ENCODE data around the gene TAC4.
A peak's percentile ranks its signal among the peaks of the same experiment; 100 is the strongest.
"Not testable (repeated sequence)": the region's sequence is repeated elsewhere in the genome, so short reads cannot be mapped to it uniquely, and the experiment has no call there.

The TAC4 gene

DNA sequence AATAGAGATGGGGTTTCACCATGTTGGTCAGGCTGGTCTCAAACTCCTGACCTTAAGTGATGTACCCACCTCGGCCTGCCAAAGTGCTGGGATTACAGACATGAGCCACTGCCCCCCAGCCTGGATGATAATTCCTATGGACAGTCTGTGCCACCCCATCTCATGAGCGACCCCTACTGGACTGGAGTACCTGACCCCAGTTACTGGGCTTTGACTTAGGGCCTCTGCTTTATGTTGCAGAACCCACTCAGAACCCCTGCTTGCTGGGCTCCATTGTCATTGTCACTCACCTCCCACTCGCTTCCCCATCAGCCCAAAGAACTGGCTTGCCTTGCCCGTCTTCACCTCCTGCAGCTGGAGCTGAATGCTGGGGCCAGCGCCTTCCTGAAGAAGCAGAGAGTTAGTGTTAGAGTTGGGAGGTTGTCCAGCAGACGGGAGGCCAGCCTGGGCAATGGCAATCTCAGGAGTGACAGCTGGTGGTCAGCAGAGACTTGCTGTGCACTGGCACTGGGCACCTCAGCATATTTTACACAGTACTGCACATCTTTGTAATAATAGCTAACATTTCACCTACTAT lies 4.0 kb downstream of the TAC4 start:
- no peak for DNase-seq

DNA sequence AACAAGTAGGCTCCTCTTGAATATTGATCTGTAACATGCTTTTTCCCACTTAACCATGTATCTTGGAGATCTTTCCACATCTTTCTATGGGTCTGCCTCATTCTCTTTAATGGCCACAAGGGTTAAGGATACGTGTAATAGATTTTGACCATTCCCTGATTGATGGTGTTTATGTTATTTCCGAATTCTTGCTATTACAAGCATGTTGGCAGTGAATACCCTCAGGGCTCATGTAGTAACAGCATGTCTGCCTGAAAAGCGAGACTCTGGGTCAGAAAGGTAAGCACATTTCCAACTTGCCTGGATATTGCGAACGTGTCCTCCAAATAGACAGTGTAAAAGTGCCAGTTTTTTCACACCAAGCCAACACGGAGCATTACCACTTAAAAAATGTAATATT lies 5.0 kb downstream of the TAC4 start:
- no peak for DNase-seq

DNA sequence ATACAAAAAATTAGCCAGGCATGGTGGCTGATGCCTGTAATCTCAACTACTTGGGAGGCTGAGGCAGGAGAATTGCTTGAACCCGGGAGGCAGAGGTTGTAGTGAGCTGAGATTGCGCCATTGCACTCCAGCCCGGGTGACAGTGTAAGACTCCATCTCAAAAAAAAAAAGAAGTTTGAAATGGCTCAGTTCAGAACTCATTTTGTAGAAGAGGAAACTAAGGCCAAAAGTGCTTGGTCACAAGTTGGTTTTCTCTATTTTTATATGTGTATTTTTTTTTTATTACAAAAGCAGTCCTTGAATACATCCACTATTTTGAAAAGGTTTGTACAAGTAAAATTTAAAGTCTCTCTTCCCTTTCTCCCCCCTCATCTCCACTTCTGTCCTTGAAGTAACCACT lies 5.5 kb downstream of the TAC4 start:
- DNase-seq = no peak

DNA sequence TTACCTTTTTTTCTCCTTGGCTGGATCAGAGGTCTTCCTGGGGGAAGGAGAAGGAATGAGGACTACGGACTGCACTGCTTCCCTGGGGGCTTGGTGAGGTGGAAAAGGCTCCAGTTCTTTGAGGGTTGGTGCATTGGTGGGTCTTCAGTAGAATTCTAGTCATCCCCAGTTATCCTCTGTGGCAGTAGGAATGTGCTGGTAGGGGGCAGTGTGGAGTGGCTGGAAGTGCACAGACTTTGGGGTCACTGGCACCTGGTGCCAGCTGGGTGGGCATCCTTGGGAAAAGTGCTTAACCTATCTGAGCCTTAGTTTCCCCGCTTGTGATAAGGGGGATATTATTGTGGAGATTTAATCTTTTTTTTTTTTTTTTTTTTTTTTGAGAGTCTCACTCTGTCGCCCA lies 6.3 kb downstream of the TAC4 start:
- DNase-seq = no peak

DNA sequence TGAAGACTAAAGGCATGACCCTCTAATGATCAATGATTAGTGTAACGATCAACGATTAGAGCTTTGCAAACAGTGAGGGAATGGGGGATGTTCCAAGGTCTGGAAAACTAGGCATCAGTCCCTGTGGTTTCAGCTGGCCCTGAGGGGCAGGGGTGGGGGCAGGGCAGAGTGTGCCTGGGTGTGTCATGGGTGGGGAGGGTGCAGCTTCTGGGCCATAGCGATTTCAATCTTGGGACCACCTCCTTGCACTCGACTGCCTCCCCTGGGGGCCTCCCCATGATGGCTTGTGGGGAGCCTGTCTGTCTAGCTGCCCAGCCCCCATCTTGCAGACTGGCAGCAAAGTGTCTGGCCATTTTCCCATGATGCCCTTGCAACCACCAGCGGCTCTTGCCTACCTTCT lies 8.4 kb downstream of the TAC4 start:
- DNase-seq = no peak

DNA sequence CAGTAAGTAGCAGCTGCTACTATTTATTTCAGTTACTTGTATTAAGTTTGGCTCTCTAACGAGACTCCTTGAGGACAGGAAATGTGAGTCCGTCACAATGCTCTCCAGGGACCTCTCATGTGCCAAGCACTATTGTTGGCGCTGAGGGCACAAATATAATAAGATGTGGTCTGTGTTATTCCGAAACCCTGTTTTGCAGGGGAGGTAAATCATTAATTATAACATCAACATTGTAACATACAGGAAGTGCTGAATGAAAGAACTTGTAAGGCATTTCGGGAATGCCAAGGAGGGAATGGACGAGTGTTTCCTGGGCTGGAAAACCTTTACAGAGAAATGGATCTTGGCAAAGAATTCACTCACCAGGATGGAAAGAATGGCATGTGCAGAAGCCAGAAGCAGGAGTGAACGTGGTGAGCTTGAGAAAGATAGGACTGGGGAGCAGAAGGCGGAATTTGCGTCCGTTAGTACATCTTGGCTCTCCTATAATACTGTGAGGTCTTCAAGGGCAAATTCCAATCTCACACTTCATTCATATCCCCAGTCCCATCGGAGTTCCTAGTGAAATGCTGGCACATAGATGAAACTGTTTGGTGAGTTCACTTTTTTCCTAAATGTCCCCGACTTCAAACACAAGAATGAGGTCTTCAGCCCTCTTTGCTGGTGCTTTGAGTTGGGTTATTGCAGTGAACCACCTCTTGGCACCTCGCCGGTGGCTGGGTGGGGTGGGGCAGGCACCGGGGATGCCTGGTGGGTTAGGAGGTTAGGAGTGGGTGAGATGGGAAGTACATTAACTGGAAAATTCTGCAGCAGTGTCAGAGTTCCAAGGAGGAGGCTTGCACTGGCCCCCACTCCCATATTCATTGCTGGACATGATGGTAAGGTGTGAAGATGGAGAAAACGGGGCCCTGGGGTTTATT lies 11.5 kb downstream of the TAC4 start:
- no peak for DNase-seq

DNA sequence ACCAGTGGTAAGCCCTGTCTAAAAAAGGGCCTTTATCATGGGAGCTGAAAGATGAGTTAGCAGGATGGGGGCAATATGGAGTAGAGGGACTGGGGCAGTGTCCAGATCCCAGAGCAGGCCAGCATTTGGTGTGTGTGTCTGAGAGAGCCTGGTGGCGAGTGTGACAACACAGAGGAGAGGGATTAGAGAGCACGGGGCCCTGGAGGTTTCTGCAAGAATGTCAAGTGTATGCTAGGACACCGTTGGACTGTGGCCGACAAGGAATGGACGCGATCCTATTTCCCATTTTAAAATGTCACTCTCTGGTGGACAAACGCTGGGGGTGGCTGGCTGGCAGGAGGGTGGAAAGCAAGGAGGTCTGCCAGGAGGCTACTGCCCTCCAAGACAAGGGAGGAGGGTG lies 12.4 kb downstream of the TAC4 start:
- DNase-seq = no peak

DNA sequence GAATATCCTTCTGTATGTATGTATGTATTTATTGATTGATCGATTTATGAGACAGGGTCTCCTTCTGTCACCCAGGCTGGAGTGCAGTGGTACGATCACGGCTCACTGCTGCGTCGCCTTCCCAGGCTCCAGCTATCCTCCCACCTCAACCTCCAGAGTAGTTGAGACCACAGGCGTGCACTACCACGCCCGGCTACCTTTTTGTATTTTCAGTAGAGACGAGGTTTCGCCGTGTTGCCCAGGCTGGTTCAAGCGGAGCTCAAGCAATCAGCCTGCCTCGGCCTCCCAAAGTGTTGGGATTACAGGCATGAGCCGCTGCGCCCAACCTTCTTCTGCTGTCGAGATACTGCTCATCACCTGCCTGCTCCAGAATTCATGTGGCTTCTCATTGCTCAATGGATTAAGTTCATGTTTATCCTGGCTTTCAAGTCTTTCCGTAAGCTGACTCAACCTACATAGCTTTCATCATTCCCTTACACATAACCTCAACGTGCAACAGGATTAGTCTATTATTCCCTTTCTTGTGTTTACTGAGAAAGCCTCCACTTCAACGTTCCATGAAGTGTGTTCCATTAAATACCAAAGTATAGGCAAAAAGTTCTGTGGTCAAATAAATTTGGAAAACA lies 13.6 kb downstream of the TAC4 start:
- no peak for DNase-seq

DNA sequence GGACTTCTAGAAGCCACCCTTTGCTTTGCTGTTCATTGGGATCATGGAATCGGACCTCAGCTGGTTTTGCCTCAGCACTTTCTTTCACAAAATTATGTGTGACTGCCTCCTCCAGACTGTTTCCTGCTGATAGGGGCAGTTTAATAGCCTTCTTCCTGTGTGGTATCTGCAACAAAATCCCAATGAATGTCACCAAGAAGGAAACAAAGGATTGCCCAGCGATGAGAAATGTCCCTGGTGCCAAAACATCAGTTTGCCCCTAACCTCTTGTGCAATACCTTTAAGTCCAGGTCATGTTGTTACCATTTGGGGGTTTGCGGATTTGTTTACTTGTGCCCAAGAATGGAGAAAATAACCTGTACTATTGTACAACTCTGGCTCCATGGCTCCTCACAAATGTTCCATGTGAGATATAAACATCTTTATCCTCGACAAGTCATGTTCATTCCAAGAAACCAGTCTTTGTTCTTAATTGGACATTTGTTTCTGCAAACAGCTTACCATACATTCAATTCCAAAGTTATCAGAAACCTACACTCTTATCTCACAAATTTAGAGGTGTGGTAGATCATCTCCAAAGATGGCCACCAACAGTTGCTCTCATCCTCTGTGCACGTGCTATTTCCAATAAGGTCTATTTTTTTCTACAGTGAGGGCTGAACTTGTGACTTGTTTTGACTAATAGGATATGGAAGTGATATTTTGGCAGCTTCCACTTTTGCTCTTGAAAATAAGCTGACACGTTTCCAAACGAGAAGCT lies 14.8 kb downstream of the TAC4 start:
- DNase-seq = no peak

DNA sequence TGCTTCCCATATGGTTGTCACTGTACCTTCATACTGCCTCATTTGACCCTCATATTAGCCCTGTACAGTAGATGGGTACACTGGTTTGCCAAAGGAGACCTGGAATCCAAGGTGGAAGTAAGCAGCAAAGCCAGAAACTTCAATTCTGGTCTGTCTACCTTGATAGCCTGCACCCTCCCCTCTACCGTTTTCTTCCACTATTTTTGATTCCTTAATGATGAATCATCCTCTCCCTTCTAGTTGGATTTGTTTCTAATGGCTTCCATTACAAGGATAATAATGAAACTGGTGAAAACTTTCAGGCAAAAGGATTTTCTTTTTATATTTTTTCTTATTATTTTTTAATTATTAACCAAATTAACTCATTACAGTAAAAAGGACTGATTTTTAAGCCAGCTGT lies 17.3 kb downstream of the TAC4 start:
- no peak for DNase-seq

DNA sequence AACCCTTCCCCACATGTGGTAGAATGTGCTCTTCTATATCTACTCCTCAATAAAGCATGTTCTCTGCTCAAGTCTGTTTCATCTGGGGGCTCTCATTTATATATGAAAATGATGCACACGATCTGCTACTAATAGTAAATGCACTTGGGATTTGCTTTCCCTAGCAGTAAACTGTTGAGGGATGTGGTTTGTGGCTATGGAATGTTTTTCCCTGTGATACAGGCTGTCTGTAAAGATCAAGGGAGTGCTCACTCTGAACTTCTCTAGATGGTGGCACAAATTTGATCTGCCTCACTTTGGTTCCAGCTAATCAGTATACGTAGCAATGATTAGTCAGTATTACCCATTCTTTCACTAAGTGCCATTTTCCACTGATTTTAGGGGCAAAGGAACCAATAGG lies 18.8 kb downstream of the TAC4 start:
- DNase-seq = no peak

DNA sequence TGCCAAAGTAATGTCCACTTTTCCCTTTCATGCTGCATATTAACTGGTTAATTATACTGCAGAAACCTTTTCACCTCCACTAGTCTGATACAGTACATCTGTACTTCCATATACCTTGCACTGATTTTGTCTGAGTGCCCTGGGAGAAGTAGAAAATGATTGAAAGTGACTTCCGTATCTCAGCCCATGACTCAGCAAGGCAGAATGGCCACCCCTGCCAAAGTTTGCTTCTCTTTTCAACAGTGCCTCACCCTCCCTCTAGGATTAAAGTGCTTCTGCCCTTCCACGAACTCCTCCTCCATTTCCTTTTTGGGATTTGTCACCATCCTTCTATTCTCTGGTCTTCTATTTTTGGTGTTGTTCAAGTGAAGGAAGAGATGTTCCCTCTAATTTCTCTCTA lies 19.5 kb downstream of the TAC4 start:
- not testable (repeated sequence) for DNase-seq

DNA sequence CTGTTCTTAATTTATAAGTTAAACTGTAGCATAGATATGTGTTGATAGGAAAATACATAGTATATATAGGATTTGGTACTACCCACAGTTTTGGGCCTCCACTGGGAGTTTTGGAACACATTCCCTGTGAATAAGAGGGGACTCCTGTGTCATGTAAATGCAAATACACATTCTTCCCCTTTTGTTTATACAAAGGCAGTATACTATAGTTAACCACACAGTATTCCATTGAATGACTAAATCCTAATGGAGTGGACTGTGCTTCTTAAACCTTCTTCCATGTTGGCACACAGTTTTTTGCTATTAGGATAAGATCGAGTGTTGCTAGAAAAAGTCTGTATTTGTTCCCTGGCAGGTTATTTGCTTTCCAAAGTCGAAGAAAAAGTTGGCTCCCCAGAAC lies 22.2 kb downstream of the TAC4 start:
- no peak for DNase-seq

DNA sequence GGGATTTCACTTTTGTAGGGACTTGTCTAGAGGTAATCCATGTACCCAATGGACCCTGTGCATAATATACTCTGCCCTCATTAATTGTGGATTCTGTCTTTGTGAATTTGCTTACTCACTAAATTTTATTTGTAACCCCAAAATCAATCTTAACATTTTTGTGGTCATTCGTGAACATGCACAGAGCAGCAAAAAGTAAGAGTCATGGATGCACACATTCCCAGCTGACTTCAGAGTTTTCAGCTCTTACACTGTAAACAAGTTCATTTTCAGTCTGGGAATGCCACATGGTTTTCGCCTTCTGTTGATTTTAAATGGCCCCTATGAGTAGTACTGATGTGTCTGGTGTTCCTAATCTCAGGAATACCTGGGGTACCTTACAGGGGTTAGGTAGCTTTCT lies 24.3 kb downstream of the TAC4 start:
- DNase-seq = no peak

DNA sequence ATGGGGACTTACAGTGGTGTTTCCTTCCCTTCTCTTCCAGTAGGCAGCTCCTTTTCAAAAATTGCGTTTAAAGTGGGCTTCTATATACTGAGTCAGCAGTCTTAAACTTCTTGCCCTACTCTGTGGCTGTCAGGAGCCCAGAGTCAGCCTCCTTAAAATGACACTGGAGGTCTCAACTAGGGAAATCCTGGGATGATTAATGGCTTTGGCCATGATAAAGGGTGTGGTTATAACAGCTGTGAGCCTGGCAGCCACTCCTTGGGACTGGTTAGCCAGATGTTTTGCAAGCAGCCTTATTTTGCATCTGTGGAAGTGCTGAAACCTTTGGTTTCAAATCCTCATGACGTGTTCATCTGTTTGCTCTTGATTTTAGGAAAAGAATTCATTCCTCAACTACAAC lies 25.0 kb downstream of the TAC4 start:
- no peak for DNase-seq

DNA sequence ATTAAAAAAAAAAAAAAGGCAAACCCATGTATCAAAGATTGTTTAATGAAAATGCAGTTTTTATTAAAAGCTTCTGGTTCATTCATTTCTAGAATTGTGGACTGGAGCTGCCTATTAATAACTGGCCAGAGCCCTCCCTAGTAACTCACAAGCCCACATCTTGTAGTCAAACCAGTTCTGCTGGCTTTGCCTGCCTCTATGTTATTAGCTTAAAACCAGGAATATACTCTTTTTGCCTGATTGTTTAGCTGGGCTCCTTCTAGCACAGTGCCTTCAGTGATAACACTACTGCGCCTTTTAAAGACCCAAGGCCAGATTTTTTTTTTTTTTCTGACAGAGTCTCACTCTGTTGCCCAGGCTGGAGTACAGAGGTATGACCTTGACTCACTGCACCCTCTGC lies 26.0 kb downstream of the TAC4 start:
- DNase-seq = no peak

DNA sequence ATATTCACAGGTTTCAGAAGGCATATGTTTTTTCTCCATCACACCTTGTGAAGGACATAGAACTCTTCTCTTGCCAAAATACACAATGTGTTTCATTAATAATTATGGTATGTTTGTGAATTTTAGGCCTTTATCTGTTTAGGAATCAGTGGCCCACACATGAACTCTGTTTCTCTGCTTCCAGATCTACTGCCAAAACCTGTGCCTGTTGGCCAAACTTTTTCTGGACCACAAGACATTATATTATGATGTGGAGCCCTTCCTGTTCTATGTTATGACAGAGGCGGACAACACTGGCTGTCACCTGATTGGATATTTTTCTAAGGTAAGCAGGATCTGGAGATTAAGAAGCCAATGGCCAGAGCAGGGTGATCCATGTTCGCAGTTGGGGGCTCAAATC lies 26.4 kb downstream of the TAC4 start:
- DNase-seq = no peak

DNA sequence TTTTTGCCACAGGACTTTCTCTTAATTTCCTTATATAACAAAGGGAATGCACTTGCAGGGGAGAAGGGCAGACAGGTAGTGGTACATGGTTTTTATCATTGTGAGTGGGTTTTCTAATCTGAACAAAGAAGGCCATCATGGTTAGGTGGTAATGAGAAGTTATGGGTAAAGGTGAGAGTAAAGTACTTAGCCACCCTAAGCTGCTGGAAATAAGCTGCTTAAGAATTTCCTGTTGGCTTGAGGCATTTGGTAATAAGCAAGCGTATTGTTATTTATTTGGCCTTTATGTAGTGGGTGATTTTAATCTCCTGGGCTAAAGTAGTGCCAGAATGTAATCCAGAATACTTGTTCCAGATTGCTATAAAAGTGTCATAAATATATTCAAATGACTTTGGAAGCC lies 27.1 kb downstream of the TAC4 start:
- no peak for DNase-seq

DNA sequence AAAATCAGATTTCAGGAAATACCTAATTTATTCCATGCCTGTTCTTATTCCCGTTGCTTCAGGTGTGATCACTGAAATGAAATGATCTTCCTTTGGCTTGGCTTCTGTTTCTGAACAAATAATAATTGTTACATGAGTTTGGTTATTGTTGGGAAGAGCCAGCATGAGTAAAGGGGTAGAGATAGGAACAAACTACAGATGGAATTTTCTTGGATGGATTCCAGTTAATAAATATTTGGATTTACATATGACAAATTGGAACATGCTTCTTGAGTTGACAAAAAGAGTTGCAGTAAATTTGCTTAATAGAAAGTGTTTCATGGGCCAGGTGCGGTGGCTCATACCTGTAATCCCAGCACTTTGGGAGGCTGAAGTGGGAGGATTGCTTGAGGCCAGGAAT lies 28.2 kb downstream of the TAC4 start:
- DNase-seq = no peak

DNA sequence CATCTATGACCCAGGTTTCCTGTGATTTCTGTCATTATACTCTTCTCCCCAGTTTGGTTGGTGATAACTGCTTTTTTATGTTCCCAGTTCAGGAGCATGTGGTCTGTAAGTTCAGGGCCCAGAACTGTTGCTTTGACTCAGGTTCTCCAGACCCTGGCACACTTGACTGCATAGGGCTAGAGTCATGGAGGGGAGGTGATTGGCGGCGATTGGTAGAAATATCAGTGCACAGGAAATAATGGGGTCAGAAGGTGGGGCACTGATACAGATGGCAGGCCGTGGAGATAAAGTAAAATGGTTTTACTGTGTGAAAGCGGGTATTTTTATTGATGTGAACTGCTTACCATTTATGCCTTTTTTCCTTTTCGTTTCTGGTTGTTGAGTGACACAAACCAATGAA lies 28.7 kb downstream of the TAC4 start:
- DNase-seq = no peak

DNA sequence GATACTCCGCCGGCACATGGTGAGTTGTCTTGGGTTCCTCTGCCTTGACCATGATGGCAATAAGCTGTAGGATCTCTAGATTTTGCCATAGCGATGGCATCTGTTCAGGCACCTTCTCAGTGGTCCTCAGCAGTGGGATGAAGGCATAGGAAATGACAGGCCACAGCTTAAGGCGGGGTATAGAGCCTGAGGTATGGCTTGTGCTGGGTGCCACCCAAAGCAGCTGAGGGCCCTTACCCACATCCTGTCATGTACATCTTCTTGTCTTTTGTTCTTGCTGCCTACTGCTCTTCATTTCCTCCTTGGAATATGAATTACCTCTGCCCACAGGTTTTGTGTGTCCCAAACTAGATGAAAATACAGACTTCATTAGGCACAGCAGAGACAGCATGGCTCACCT lies 29.9 kb downstream of the TAC4 start:
- DNase-seq = no peak

DNA sequence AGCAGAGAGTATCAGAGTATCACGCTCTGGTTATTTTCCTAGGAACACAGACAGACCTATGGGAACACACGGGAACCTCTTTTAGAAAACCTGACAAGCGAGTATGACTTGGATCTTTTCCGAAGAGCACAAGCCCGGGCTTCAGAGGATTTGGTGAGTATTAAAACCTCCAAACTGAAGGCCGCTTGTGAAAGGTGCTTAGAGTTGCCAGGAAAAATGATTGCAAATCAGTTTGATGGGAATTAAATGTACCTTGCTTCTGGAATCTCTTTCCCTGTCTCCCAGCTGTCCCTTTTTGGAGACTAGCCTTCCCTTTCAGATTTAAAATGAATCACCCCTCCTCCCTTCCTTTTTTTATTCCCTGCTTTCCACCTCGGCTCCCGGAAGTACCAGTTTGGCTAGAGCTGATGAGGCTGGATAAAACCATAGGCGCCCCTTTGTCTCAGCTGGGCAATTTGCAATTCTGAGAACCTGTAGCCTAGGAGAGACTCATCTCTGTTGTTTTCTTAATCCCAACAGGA lies 32.0 kb downstream of the TAC4 start:
- peak in 7 of 58 donors; percentile 3 to 35 (median 9) for DNase-seq
